HL-60 (cell line): ENCODE results near the gene SNX3.

Experiments
- DNase-seq, 2 experiments: peaks; one replicate each; pipeline ENCODE4 v3.0.0-alpha.2; 2010 to 2020; ENCODE audit warnings: low read depth in 1 of 2, low spot score in 1 of 2
- H3K27ac ChIP-seq: fragments of 250-450 bp; sonication (Bioruptor Pico); replicated peaks from 2 replicates; pipeline ENCODE4 v1.5.1; 2020; ENCODE audit warnings: mild to moderate bottlenecking, moderate library complexity
- H3K27me3 ChIP-seq: fragments of 250-450 bp; sonication (Bioruptor Pico); 2 replicates; pipeline ENCODE4 v1.5.1; 2021; ENCODE audit warnings: mild to moderate bottlenecking, moderate library complexity; ENCODE audit not compliant: insufficient read depth, poor library complexity, severe bottlenecking
- H3K4me3 ChIP-seq: replicated peaks from 2 replicates; pipeline ENCODE4 v1.5.1; 2011; ENCODE audit warnings: mild to moderate bottlenecking, control low read depth, low read length; ENCODE audit not compliant: insufficient read depth
- CTCF ChIP-seq: IDR thresholded peaks from one replicate; pipeline ENCODE4 v1.5.1; 2011; ENCODE audit warnings: low read length, control low read depth, inconsistent platforms; ENCODE audit not compliant: insufficient read depth
- GABPA ChIP-seq: IDR thresholded peaks from 2 replicates; pipeline ENCODE4 v1.6.1; 2012; ENCODE audit warnings: low read depth
- POLR2AphosphoS5 ChIP-seq: IDR thresholded peaks from 2 replicates; pipeline ENCODE4 v1.6.1; 2012; ENCODE audit warnings: low read depth
- REST ChIP-seq: IDR thresholded peaks from 2 replicates; pipeline ENCODE4 v1.6.1; 2012; ENCODE audit warnings: low read depth; ENCODE audit not compliant: insufficient replicate concordance
- SPI1 ChIP-seq: IDR thresholded peaks from 2 replicates; pipeline ENCODE4 v1.6.1; 2012; ENCODE audit warnings: low read depth, mild to moderate bottlenecking, borderline replicate concordance

SNX3 gene

GRCh38 chr6:108171291-108171917, 89.4 kb downstream of the SNX3 start:
- H3K27me3 ChIP-seq, result peaks cover 87% of the 10 kb centered on the region
- DNase-seq, result no peak
- TF ChIP-seq REST, result no peak
- TF ChIP-seq POLR2AphosphoS5, result no peak
- no peak overlapping the region for H3K27ac ChIP-seq
- H3K4me3 ChIP-seq, result no peak overlapping the region

- Histone ChIP-seq H3K27me3 (peaks cover 87% of the 10 kb centered on the region), H3K27ac (no peak overlapping the region), H3K4me3 (no peak overlapping the region)
- DNase-seq, result no peak
- no peak for TF ChIP-seq REST
- no peak for TF ChIP-seq SPI1
- TF ChIP-seq POLR2AphosphoS5, result no peak
- TF ChIP-seq CTCF, result no peak
- no peak for TF ChIP-seq GABPA
These were observed 90.2 kb downstream of the SNX3 start for GRCh38 chr6:108170332-108171290.

GRCh38 chr6:108169464-108170331, 91.1 kb downstream of the SNX3 start:
- Histone ChIP-seq H3K4me3 (no peak overlapping the region), H3K27ac (no peak overlapping the region), H3K27me3 (peaks cover 87% of the 10 kb centered on the region)
- TF ChIP-seq GABPA, result no peak
- no peak for TF ChIP-seq REST
- TF ChIP-seq CTCF, result no peak
- no peak for TF ChIP-seq POLR2AphosphoS5
- TF ChIP-seq SPI1, result no peak
- no peak for DNase-seq
